Stimulated activated CD8-positive, alpha-beta memory T cell treated with anti-CD3 and anti-CD28 coated beads, Interleukin-12 subunit alpha, Interleukin-12 subunit beta, amount 100 ng/mL, for 24 hours (primary cell): Measurements from ENCODE around the gene C1orf159.
"Not testable (repeated sequence)": the region's sequence is repeated elsewhere in the genome, so short reads cannot be mapped to it uniquely, and the experiment has no call there.

Source experiments
- DNase-seq: peaks from one replicate; pipeline ENCODE4 v3.0.0-alpha.2; 2020; ENCODE audit errors: extremely low read depth

Gene C1orf159

GRCh38 chr1:1115786-1116700 is at the start of gene C1orf159:
Gene C1orf159 (minus strand): TSS chr1:1116089. CDS start chr1:1091543, 24,546 bp downstream.
- DNase-seq = peak; percentile 97

- DNase-seq = no peak
Measured at GRCh38 chr1:1165485-1165884, 49.6 kb upstream of the C1orf159 start.

GRCh38 chr1:1164701-1165451 is 49.0 kb upstream of the C1orf159 start:
- DNase-seq = no peak

DNA sequence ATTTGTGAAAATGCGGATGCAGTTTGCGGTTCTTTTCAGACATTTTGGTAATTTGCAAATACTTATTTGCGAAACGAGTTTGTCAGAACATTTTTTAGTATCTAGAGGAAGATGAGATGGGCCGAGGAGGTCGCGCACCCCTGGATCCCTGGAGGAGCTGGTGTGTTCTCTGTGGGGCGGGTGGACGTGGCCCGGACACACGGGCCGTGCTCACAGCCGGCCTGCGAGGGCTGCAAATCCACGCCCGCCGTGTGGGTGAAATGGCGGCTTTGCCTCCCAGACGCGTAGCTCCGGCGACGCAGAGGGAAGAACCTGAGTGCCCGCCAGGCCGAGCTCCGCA is 48.4 kb upstream of the C1orf159 start:
- no peak for DNase-seq

DNA sequence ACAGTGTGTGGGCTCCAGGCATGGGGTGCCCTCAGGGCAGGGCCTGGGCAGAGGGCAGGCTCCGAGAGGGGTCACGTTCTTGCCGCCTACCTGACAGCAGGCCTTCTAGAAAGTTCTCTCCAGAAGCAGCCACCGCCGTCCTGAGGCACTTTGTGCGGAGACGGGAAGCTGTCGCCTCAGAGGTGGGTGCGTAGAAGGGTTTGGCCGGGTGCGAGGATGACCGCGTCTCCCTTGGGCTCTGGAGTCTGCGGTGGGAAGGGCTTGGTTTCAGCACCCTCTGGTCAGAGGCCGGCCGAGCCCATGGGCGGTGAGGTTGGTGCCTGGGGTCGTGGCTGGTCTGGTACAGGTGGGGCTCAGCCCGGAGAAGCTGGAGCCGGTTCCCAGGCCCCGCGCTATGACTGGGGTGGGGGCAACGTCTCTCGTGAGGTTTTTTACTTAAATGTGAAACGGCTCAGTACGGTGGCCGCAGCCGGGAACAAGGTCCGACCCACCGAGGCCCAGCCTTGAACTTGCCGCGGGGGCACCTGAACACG is 47.7 kb upstream of the C1orf159 start:
- no peak for DNase-seq

- no peak for DNase-seq
Measured at GRCh38 chr1:1162597-1163537, 47.0 kb upstream of the C1orf159 start.

DNA sequence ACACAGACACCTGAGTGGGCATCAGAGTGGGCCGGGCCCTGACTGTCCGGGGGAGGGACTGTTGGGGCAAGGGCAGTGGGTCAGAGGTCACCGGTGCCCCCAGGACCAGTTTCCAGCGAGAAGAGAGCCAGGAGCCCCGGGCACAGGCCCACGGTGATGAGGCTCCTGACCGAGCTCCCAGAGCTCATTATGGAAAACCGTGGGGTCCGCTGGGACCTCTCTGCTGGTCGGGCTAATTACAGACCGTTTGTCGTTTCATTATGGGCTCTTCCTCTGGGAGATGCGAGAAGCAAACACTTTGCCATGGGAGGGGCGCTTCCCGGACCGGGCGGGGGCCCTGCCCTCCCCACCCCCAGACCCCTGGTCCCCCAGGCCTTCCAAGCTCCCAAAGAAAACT is 45.8 kb upstream of the C1orf159 start:
- DNase-seq = no peak

GRCh38 chr1:1161078-1161682 is 45.3 kb upstream of the C1orf159 start:
- no peak for DNase-seq

GRCh38 chr1:1160281-1160930 is 44.5 kb upstream of the C1orf159 start:
- no peak for DNase-seq

DNA sequence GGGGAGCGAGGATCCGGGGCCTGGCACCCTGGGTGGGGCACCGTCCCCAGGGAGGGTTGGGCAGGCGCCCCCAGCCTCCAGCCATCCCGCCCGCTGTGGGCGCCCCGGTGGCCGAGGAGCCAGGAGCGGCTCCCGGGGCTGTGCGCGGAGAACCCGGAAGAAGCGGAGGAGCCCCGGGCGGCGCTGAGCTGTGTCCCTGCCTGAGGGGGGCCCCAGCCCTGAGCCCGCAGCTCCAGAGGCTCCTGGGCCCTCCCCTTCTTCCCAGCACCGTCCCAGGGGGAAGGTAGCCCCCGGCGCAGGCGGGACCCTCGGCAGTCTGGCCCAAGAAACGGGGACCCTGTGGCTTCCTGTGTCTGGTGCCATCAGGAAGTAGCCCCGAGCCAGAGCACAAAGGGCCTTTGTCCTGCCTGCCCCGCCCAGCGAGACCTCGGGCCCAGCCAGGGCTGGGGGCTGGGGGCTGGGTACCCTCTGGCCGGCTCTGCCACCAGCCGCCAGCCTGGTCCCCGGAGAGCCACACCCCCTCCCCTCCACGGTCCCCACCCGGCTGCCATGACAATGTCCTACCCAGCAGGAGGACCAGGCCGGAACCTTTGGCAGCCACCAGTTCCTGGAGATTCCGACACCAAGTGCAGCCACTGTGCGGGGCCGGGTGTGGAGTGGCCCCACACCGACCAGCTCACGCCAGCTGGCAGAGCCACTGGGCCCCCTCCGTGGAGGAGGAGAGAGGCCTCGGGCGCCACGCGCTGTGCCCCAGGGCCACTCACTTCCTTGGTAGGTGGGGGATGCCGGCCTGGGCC is 42.2 kb upstream of the C1orf159 start:
- no peak for DNase-seq

GRCh38 chr1:1157426-1157913 is 41.6 kb upstream of the C1orf159 start:
- peak; percentile 35 for DNase-seq

GRCh38 chr1:1157033-1157365 is 41.1 kb upstream of the C1orf159 start:
- no peak for DNase-seq

- no peak for DNase-seq
Measured at GRCh38 chr1:1156140-1157032, 40.5 kb upstream of the C1orf159 start.

- DNase-seq = no peak
Measured at GRCh38 chr1:1155258-1155657, 39.4 kb upstream of the C1orf159 start.

DNA sequence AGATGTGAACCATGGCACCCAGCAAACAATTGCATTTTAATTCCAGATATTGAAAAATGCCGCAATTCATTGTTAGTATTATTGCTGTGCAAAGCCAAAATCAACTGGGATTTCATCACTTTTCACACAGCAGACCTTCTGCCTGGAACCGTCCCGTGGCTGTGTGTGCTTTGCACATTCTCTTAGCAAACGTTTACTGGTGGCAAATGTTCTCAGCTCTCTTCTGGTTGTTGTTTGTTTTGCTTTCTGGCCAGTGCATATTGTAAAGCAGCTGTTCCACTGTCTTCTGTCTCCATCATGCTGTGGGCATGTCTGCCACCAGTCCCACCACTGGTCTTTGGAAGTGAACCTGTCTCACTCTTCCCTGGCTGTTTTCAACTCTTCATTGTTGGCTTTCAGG is 38.0 kb upstream of the C1orf159 start:
- DNase-seq = no peak

DNA sequence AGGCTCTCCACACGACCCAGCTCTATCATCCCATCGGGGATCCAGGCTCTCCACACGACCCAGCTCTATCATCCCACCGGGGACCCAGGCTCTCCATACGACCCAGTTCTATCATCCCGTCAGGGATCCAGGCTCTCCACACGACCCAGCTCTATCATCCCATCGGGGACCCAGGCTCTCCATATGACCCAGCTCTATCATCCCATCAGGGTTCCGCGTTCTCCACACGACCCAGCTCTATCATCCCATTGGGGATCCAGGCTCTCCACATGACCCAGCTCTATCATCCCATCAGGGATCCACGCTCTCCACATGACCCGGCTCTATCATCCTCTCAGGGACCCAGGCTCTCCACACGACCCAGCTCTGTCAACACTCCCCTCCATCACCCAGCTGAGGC is 37.3 kb upstream of the C1orf159 start:
- DNase-seq = not testable (repeated sequence)

DNA sequence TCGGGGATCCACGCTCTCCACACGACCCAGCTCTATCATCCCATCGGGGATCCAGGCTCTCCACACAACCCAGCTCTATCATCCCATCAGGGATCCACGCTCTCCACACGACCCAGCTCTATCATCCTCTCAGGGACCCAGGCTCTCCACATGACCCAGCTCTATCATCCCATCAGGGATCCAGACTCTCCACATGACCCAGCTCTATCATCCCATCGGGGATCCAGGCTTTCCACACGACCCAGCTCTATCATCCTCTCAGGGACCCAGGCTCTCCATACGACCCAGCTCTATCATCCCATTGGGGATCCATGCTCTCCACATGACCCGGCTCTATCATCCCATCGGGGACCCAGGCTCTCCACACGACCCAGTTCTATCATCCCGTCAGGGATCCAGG is 36.5 kb upstream of the C1orf159 start:
- not testable (repeated sequence) for DNase-seq

- no peak for DNase-seq
Measured at GRCh38 chr1:1151306-1151705, 35.4 kb upstream of the C1orf159 start.

- no peak for DNase-seq
Measured at GRCh38 chr1:1150100-1150499, 34.2 kb upstream of the C1orf159 start.
